HEK293 (cell line): ENCODE data around the gene TMEM114.

Experiments used
- CTCF ChIA-PET: fragments of 350-600 bp; formaldehyde crosslinking; extraction: SDS; loops from one replicate; lab custom pipeline; 2021; ENCODE audit warnings: antibody characterized with exemption; lab: Yijun Ruan, JAX
- POLR2A ChIA-PET: fragments of 300-600 bp; formaldehyde crosslinking; extraction: SDS; loops from one replicate; lab custom pipeline; 2020; ENCODE audit warnings: antibody characterized with exemption, inconsistent platforms; lab: Yijun Ruan, JAX
- H3K27ac ChIP-seq: fragments of 200-500 bp; sonication (Bioruptor generic); 2 replicates; pipeline ENCODE4 v1.5.1; 2014; ENCODE audit warnings: low read depth, low read length, control low read depth, inconsistent platforms; ENCODE audit errors: extremely low read depth
- H3K36me3 ChIP-seq, 2 experiments: fragments of 200-500 bp in 1 of 2; sonication (Bioruptor generic) in 1 of 2; 1 replicate in 1 of 2; 2 replicates in 1 of 2; pipeline ENCODE4 v1.5.1; 2014 to 2017; ENCODE audit warnings: inconsistent platforms in 2 of 2, low read length in 2 of 2; ENCODE audit not compliant: control insufficient read depth in 2 of 2, insufficient read depth in 1 of 2
- H3K4me1 ChIP-seq: fragments of 200-500 bp; sonication (Bioruptor generic); 2 replicates; pipeline ENCODE4 v1.5.1; 2014; ENCODE audit warnings: mild to moderate bottlenecking, low read length, inconsistent platforms; ENCODE audit not compliant: control insufficient read depth, insufficient read depth
- H3K4me3 ChIP-seq: 2 replicates; pipeline ENCODE4 v1.5.1; 2011; ENCODE audit warnings: low read depth, mild to moderate bottlenecking, control low read depth, low read length, moderate library complexity
- H3K9me3 ChIP-seq: fragments of 200-500 bp; sonication (Bioruptor generic); 2 replicates; pipeline ENCODE4 v1.5.1; 2014; ENCODE audit warnings: low read depth, low read length, inconsistent platforms; ENCODE audit not compliant: control insufficient read depth, insufficient read depth
- IKZF3 ChIP-seq: fragments of 450-650 bp; IDR thresholded peaks from 2 replicates; pipeline ENCODE4 v1.5.0; 2018; ENCODE audit warnings: missing biosample characterization, mild to moderate bottlenecking, missing genetic modification characterization, moderate library complexity
- ZNF132 ChIP-seq: fragments of 450-650 bp; formaldehyde crosslinking; IDR thresholded peaks from 2 replicates; pipeline ENCODE4 v1.5.1; 2017; ENCODE audit warnings: missing biosample characterization, missing genetic modification characterization, borderline replicate concordance
- ZNF133 ChIP-seq: fragments of 450-650 bp; formaldehyde crosslinking; IDR thresholded peaks from 2 replicates; pipeline ENCODE4 v1.5.1; 2016; ENCODE audit warnings: missing biosample characterization, missing genetic modification characterization
- ZNF157 ChIP-seq: fragments of 450-650 bp; formaldehyde crosslinking; IDR thresholded peaks from 2 replicates; pipeline ENCODE4 v1.5.1; 2016; ENCODE audit warnings: missing biosample characterization, missing genetic modification characterization
- ZNF341 ChIP-seq: fragments of 450-650 bp; formaldehyde crosslinking; IDR thresholded peaks from 2 replicates; pipeline ENCODE4; 2016; ENCODE audit warnings: low read depth, missing biosample characterization, missing genetic modification characterization
- ZNF362 ChIP-seq: fragments of 450-650 bp; formaldehyde crosslinking; IDR thresholded peaks from 2 replicates; pipeline ENCODE4 v1.5.1; 2016; ENCODE audit warnings: missing biosample characterization, missing genetic modification characterization
- ZNF449 ChIP-seq: fragments of 450-650 bp; formaldehyde crosslinking; IDR thresholded peaks from 2 replicates; pipeline ENCODE4 v1.5.1; 2017; ENCODE audit warnings: missing biosample characterization, mild to moderate bottlenecking, missing genetic modification characterization, moderate library complexity
- ZNF510 ChIP-seq: fragments of 450-650 bp; formaldehyde crosslinking; IDR thresholded peaks from 2 replicates; pipeline ENCODE4 v1.5.1; 2018; ENCODE audit warnings: mild to moderate bottlenecking, missing genetic modification characterization, missing biosample characterization; ENCODE audit not compliant: insufficient replicate concordance
- ZNF555 ChIP-seq: fragments of 450-650 bp; formaldehyde crosslinking; conservative IDR thresholded peaks from 2 replicates; pipeline ENCODE4 v1.5.1; 2017; ENCODE audit warnings: missing biosample characterization, mild to moderate bottlenecking, missing genetic modification characterization, inconsistent platforms
- ZNF626 ChIP-seq: fragments of 450-650 bp; sonication (Bioruptor Pico); formaldehyde crosslinking; IDR thresholded peaks from 2 replicates; pipeline ENCODE4 v1.5.1; 2018; ENCODE audit warnings: missing biosample characterization, missing genetic modification characterization, inconsistent platforms
- ZNF692 ChIP-seq: fragments of 450-650 bp; formaldehyde crosslinking; IDR thresholded peaks from 2 replicates; pipeline ENCODE4 v1.5.1; 2016; ENCODE audit warnings: missing biosample characterization, missing genetic modification characterization
- ZNF777 ChIP-seq: fragments of 450-650 bp; formaldehyde crosslinking; IDR thresholded peaks from 2 replicates; pipeline ENCODE4 v1.5.1; 2017; ENCODE audit warnings: missing biosample characterization, missing genetic modification characterization, borderline replicate concordance
- ZSCAN30 ChIP-seq: fragments of 450-650 bp; IDR thresholded peaks from 2 replicates; pipeline ENCODE4 v1.5.1; 2018; ENCODE audit warnings: missing biosample characterization, mild to moderate bottlenecking, missing genetic modification characterization, moderate library complexity
- TF ChIP-seq, protein P1 (sequence below): fragments of 450-650 bp; formaldehyde crosslinking; IDR thresholded peaks from 2 replicates; pipeline ENCODE4 v1.5.1; 2016; ENCODE audit warnings: missing biosample characterization, missing genetic modification characterization, low read depth
- TF ChIP-seq, protein P2 (sequence below): fragments of 450-650 bp; formaldehyde crosslinking; conservative IDR thresholded peaks from 2 replicates; pipeline ENCODE4 v1.5.1; 2016; ENCODE audit warnings: low read depth, missing biosample characterization, missing genetic modification characterization

Gene TMEM114

DNA sequence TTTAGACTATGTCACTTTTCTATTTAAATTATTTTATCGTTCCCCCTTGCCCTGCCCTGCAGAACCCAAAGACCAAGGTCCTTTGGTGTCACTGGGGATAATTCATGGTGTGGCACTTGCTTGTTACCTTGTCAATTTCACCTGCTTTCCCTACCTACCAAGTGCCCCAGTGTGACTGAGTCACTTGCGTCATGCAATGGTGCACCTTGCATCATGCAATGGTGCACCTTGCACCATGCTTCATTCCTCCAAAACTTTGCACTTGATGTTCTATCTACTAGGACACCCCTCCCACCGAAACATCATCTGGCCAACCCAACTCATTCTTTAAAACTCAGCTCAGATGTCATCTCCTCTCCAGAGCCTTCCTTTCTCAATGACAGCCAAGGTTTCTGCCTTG, 47.1 kb downstream of the TMEM114 start:
- H3K36me3 ChIP-seq, result no peaks in the 10 kb centered on the region
- no peak overlapping the region for H3K27ac ChIP-seq
- POLR2A ChIA-PET, result no interaction called here
- no peaks in the 10 kb centered on the region for H3K4me1 ChIP-seq
- no peak overlapping the region for H3K4me3 ChIP-seq
- H3K9me3 ChIP-seq, result no peaks in the 10 kb centered on the region
- CTCF ChIA-PET, result interaction anchor here (0.6 kb wide), 1 partner anchor 1568 kb away, joined by 3 read pairs; no protein-coding TSS in a partner anchor
- TF ChIP-seq ZNF133, result no peak
- TF ChIP-seq ZNF341, result no peak
- TF ChIP-seq IKZF3 (tag by site-specific recombination), result no peak
- no peak for TF ChIP-seq ZNF555 (tag by site-specific recombination)
- no peak for TF ChIP-seq ZNF157 (tag by site-specific recombination)
- TF ChIP-seq ZNF626 (tag by site-specific recombination), result no peak
- TF ChIP-seq, protein P1, sequence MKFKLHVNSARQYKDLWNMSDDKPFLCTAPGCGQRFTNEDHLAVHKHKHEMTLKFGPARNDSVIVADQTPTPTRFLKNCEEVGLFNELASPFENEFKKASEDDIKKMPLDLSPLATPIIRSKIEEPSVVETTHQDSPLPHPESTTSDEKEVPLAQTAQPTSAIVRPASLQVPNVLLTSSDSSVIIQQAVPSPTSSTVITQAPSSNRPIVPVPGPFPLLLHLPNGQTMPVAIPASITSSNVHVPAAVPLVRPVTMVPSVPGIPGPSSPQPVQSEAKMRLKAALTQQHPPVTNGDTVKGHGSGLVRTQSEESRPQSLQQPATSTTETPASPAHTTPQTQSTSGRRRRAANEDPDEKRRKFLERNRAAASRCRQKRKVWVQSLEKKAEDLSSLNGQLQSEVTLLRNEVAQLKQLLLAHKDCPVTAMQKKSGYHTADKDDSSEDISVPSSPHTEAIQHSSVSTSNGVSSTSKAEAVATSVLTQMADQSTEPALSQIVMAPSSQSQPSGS (tag by site-specific recombination), result no peak
- TF ChIP-seq ZNF362 (tag by site-specific recombination), result no peak
- no peak for TF ChIP-seq ZNF449
- TF ChIP-seq ZNF510, result no peak
- TF ChIP-seq, protein P2, sequence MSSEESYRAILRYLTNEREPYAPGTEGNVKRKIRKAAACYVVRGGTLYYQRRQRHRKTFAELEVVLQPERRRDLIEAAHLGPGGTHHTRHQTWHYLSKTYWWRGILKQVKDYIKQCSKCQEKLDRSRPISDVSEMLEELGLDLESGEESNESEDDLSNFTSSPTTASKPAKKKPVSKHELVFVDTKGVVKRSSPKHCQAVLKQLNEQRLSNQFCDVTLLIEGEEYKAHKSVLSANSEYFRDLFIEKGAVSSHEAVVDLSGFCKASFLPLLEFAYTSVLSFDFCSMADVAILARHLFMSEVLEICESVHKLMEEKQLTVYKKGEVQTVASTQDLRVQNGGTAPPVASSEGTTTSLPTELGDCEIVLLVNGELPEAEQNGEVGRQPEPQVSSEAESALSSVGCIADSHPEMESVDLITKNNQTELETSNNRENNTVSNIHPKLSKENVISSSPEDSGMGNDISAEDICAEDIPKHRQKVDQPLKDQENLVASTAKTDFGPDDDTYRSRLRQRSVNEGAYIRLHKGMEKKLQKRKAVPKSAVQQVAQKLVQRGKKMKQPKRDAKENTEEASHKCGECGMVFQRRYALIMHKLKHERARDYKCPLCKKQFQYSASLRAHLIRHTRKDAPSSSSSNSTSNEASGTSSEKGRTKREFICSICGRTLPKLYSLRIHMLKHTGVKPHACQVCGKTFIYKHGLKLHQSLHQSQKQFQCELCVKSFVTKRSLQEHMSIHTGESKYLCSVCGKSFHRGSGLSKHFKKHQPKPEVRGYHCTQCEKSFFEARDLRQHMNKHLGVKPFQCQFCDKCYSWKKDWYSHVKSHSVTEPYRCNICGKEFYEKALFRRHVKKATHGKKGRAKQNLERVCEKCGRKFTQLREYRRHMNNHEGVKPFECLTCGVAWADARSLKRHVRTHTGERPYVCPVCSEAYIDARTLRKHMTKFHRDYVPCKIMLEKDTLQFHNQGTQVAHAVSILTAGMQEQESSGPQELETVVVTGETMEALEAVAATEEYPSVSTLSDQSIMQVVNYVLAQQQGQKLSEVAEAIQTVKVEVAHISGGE (tag by site-specific recombination), result no peak
- TF ChIP-seq, all 188 proteins: peak for 0

- Histone ChIP-seq H3K4me1 (no peaks in the 10 kb centered on the region), H3K9me3 (no peaks in the 10 kb centered on the region), H3K27ac (no peak overlapping the region), H3K36me3 (no peaks in the 10 kb centered on the region), H3K4me3 (no peak overlapping the region)
- ChIA-PET CTCF (no interaction called here), POLR2A (no interaction called here)
- no peak for TF ChIP-seq ZNF777 (tag by site-specific recombination)
- TF ChIP-seq ZSCAN30 (tag by site-specific recombination), result no peak
- TF ChIP-seq ZNF692 (tag by site-specific recombination), result no peak
- TF ChIP-seq ZNF132 (tag by site-specific recombination), result no peak
Measured at GRCh38 chr16:8542393-8542792, 47.9 kb downstream of the TMEM114 start.
